BLaER1 (cell line): ENCODE measurements around the gene PIK3C3.
"Not testable (repeated sequence)": the region's sequence is repeated elsewhere in the genome, so short reads cannot be mapped to it uniquely, and the experiment has no call there.

Experiments
- H3K27ac ChIP-seq: shearing (Covaris generic); formaldehyde crosslinking; 2 replicates; pipeline ENCODE4 v1.8.1; 2022
- H3K27me3 ChIP-seq: shearing (Covaris generic); formaldehyde crosslinking; 2 replicates; pipeline ENCODE4 v1.8.1; 2022
- H3K36me3 ChIP-seq: shearing (Covaris generic); formaldehyde crosslinking; 2 replicates; pipeline ENCODE4 v1.8.1; 2022
- H3K4me1 ChIP-seq: shearing (Covaris generic); formaldehyde crosslinking; 2 replicates; pipeline ENCODE4 v1.8.1; 2022
- H3K4me2 ChIP-seq: shearing (Covaris generic); formaldehyde crosslinking; 2 replicates; pipeline ENCODE4 v1.8.1; 2022
- H3K4me3 ChIP-seq: shearing (Covaris generic); formaldehyde crosslinking; 2 replicates; pipeline ENCODE4 v1.8.1; 2022
- H3K9ac ChIP-seq: shearing (Covaris generic); formaldehyde crosslinking; 2 replicates; pipeline ENCODE4 v1.8.1; 2022
- H3K9me3 ChIP-seq: shearing (Covaris generic); formaldehyde crosslinking; 2 replicates; pipeline ENCODE4 v1.8.1; 2022
- H4K20me1 ChIP-seq: shearing (Covaris generic); formaldehyde crosslinking; 2 replicates; pipeline ENCODE4 v1.8.1; 2022
- Cebpa-rat ChIP-seq: shearing (Covaris generic); IDR thresholded peaks from 2 replicates; pipeline ENCODE4 v1.8.1; 2022

PIK3C3 gene

GRCh38 chr18:42032447-42032846, 77.4 kb downstream of the PIK3C3 start:
- H3K9ac ChIP-seq: no peak overlapping the region

GRCh38 chr18:42033137-42033810, 78.2 kb downstream of the PIK3C3 start:
- Histone ChIP-seq H3K9ac (no peak overlapping the region), H3K4me1 (no peaks in the 10 kb centered on the region)
- no peak for TF ChIP-seq Cebpa-rat

More at GRCh38 chr18:42032447-42032846, 77.4 kb downstream of the PIK3C3 start:
- Histone ChIP-seq H3K36me3 (peaks cover 77% of the 10 kb centered on the region), H3K27me3 (no peaks in the 10 kb centered on the region), H3K4me2 (no peak overlapping the region), H3K27ac (no peak overlapping the region), H3K9me3 (no peaks in the 10 kb centered on the region), H3K4me3 (no peak overlapping the region), H3K4me1 (no peaks in the 10 kb centered on the region), H4K20me1 (no peaks in the 10 kb centered on the region)
- TF ChIP-seq Cebpa-rat: no peak

GRCh38 chr18:42038936-42039335, 83.9 kb downstream of the PIK3C3 start:
- no peak for TF ChIP-seq Cebpa-rat
- Histone ChIP-seq H3K27ac (no peak overlapping the region), H4K20me1 (no peaks in the 10 kb centered on the region), H3K9me3 (no peaks in the 10 kb centered on the region), H3K4me1 (no peaks in the 10 kb centered on the region), H3K9ac (no peak overlapping the region), H3K36me3 (peaks cover 82% of the 10 kb centered on the region), H3K4me3 (no peak overlapping the region), H3K27me3 (no peaks in the 10 kb centered on the region), H3K4me2 (no peak overlapping the region)

More at GRCh38 chr18:42033137-42033810, 78.2 kb downstream of the PIK3C3 start:
- H4K20me1 ChIP-seq: no peaks in the 10 kb centered on the region
- H3K27me3 ChIP-seq: no peaks in the 10 kb centered on the region
- H3K4me3 ChIP-seq: no peak overlapping the region
- H3K9me3 ChIP-seq: no peaks in the 10 kb centered on the region
- no peak overlapping the region for H3K27ac ChIP-seq
- peaks cover 81% of the 10 kb centered on the region for H3K36me3 ChIP-seq
- no peak overlapping the region for H3K4me2 ChIP-seq

GRCh38 chr18:42039396-42039795, 84.4 kb downstream of the PIK3C3 start:
- Histone ChIP-seq H4K20me1 (no peaks in the 10 kb centered on the region), H3K4me2 (no peak overlapping the region), H3K4me3 (no peak overlapping the region), H3K4me1 (no peaks in the 10 kb centered on the region), H3K27me3 (no peaks in the 10 kb centered on the region), H3K36me3 (peaks cover 82% of the 10 kb centered on the region), H3K9ac (no peak overlapping the region), H3K9me3 (no peaks in the 10 kb centered on the region), H3K27ac (no peak overlapping the region)
- TF ChIP-seq Cebpa-rat: no peak

GRCh38 chr18:42041793-42042192, 86.8 kb downstream of the PIK3C3 start:
- no peak overlapping the region for H3K4me2 ChIP-seq
- H3K4me1 ChIP-seq: no peaks in the 10 kb centered on the region
- no peaks in the 10 kb centered on the region for H3K9me3 ChIP-seq
- TF ChIP-seq Cebpa-rat: no peak
- H3K4me3 ChIP-seq: no peak overlapping the region
- H3K27me3 ChIP-seq: no peaks in the 10 kb centered on the region
- H4K20me1 ChIP-seq: no peaks in the 10 kb centered on the region
- H3K9ac ChIP-seq: no peak overlapping the region
- H3K36me3 ChIP-seq: peaks cover 74% of the 10 kb centered on the region
- H3K27ac ChIP-seq: no peak overlapping the region

GRCh38 chr18:42045346-42045745, 90.3 kb downstream of the PIK3C3 start:
- no peak overlapping the region for H3K4me3 ChIP-seq
- no peaks in the 10 kb centered on the region for H4K20me1 ChIP-seq
- H3K9ac ChIP-seq: no peak overlapping the region
- no peak overlapping the region for H3K4me2 ChIP-seq
- H3K9me3 ChIP-seq: no peaks in the 10 kb centered on the region
- H3K27ac ChIP-seq: no peak overlapping the region
- no peaks in the 10 kb centered on the region for H3K27me3 ChIP-seq
- no peaks in the 10 kb centered on the region for H3K4me1 ChIP-seq
- peaks cover 69% of the 10 kb centered on the region for H3K36me3 ChIP-seq
- no peak for TF ChIP-seq Cebpa-rat

DNA sequence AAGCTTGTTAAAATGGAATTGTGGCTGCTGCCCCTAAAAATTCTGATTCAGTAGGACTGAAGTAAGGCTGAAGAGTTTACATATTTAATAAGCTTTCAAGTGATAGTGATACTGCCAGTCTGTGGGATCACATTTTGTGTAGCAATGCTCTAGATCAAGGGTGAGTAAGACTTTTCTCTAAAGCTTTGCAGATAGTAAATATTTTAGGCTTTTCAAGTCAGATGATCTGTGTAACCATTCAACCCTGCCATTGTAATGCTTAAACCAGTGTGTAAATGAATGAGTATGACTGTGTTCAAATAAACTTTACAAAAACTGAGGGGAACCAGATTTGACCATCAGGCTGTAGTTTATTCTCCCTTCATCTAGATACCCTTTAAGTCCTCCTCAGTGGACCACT, 92.7 kb downstream of the PIK3C3 start:
- no peak overlapping the region for H3K27ac ChIP-seq
- H3K9me3 ChIP-seq: no peaks in the 10 kb centered on the region
- no peak for TF ChIP-seq Cebpa-rat
- H3K4me2 ChIP-seq: no peak overlapping the region
- no peak overlapping the region for H3K9ac ChIP-seq
- H4K20me1 ChIP-seq: no peaks in the 10 kb centered on the region
- no peaks in the 10 kb centered on the region for H3K27me3 ChIP-seq
- no peaks in the 10 kb centered on the region for H3K4me1 ChIP-seq
- H3K4me3 ChIP-seq: no peak overlapping the region
- H3K36me3 ChIP-seq: peaks cover 58% of the 10 kb centered on the region

GRCh38 chr18:42048158-42048557, 93.1 kb downstream of the PIK3C3 start:
- Histone ChIP-seq H3K4me2 (no peak overlapping the region), H3K9ac (no peak overlapping the region), H3K4me1 (no peaks in the 10 kb centered on the region), H4K20me1 (no peaks in the 10 kb centered on the region), H3K9me3 (no peaks in the 10 kb centered on the region), H3K36me3 (peaks cover 53% of the 10 kb centered on the region), H3K4me3 (no peak overlapping the region), H3K27me3 (no peaks in the 10 kb centered on the region), H3K27ac (no peak overlapping the region)
- TF ChIP-seq Cebpa-rat: no peak

- not testable (repeated sequence) for H3K27ac ChIP-seq, H3K4me1 ChIP-seq, H3K4me2 ChIP-seq, H3K9me3 ChIP-seq, H3K27me3 ChIP-seq, H3K4me3 ChIP-seq, H4K20me1 ChIP-seq, H3K9ac ChIP-seq
- H3K36me3 ChIP-seq: peaks cover 44% of the 10 kb centered on the region
Measured at GRCh38 chr18:42049536-42049935, 94.5 kb downstream of the PIK3C3 start.

DNA sequence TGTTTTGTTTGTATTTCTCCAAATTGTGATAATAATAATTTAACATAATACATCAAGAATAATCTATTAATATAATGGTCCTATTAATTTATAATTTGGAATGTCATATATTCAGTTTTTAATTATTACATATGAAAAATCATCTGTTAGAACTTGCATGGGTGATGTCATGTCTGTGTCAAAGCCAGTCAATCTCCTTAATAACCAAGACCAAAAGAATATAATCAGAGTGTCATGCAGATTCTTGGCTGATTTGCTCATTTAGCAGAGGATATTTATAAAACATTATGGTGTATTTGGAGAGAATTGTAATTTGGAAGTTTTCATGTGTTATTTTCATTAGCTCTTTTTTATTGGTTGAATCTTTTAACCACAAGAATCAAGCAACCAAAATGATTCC, 96.4 kb downstream of the PIK3C3 start:
- Histone ChIP-seq H3K9ac (no peak overlapping the region), H3K9me3 (no peaks in the 10 kb centered on the region), H3K27ac (no peak overlapping the region), H3K4me3 (no peak overlapping the region), H3K4me1 (no peaks in the 10 kb centered on the region), H4K20me1 (no peaks in the 10 kb centered on the region), H3K36me3 (peaks cover 38% of the 10 kb centered on the region), H3K27me3 (no peaks in the 10 kb centered on the region), H3K4me2 (no peak overlapping the region)
- no peak for TF ChIP-seq Cebpa-rat
